Activated CD8-positive, alpha-beta memory T cell treated with anti-CD3 and anti-CD28 coated beads, Interleukin-2, amount 50 U/mL, for 4 hours (primary cell): ENCODE results near the gene TBL1XR1.

Source experiments
- DNase-seq: peaks from one replicate; pipeline ENCODE4 v3.0.0-alpha.2; 2020

The TBL1XR1 gene

DNA sequence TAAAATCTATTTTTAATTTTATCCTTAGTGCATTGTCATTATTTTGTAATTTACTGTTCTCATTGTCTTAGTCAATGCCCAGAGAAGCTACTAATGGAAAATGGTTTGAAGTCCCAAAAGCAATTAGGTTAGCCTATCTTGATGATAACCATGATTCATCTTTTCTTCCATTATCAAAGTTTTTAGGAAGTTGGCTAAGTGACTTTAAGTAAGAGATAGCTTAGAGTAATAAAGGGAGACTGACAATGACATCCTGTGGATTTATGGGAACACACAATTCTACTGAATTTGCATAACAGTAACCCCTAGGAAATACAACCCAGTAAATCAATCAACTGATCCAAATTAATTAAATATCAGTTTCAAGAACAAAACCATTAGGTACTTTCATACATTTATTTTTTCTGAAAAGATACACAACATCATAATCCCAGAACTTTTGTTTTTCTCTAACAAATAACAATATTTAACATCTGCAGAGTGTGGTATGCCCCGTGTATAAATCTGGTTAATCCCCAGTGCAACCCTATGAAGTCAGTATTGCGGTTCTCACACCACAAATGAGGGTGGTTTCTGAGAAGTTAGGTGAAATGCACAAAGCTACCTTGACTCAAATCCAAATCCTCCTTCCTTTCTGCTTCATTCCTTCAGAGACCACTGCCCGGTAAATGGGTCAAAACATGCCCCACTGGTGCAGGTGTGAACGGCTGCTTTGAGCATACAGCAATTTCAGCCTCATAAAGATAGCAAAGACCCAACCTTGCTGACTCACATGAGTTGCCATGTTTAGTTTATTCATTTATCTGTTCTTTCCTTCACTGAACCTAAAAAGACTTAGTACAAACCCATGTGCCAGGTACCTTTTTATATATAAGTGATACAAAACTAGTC, 202.1 kb downstream of the TBL1XR1 start:
- no peak for DNase-seq

- no peak for DNase-seq
These were observed 202.9 kb downstream of the TBL1XR1 start for GRCh38 chr3:176994393-176994792.

DNA sequence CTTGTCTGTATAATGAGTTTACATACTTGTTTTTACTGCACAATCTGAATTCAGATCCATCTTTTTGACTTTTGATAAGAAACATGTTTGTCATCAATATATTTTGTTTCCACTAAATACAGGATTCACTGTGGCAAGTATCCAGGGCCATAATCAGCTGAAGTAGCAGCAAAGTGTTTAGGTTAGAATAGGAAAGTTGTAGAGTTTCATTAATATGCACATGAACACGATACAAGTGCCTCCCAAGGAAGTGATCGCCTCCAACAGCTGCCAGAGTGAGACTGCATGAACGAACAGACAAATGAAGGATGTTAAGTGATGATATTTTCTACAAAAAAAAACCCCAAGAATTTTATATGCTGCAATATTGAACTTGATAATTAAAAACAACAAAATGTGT, 204.3 kb downstream of the TBL1XR1 start:
- no peak for DNase-seq

DNA sequence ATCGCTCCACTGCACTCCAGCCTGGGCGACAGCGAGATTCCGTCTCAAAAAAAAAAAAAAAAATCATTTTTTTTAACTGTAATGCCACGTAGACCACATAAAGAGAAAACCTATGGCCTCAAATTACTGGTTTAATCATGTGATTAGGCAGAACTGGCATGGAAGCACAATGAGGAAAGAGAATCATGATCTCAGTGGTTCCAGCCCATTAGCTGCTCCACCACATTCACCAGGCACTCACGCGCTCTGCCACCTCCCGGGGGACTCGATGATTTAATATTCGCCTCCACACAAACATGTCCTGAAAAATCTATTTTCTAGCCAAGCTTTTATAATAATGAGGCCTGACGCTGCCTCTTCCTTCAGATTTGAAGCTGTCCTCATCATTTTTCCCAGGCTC, 204.7 kb downstream of the TBL1XR1 start:
- no peak for DNase-seq

- no peak for DNase-seq
These were observed 208.5 kb downstream of the TBL1XR1 start for GRCh38 chr3:176988795-176989194.

GRCh38 chr3:176987901-176988650, 209.2 kb downstream of the TBL1XR1 start:
- no peak for DNase-seq

DNA sequence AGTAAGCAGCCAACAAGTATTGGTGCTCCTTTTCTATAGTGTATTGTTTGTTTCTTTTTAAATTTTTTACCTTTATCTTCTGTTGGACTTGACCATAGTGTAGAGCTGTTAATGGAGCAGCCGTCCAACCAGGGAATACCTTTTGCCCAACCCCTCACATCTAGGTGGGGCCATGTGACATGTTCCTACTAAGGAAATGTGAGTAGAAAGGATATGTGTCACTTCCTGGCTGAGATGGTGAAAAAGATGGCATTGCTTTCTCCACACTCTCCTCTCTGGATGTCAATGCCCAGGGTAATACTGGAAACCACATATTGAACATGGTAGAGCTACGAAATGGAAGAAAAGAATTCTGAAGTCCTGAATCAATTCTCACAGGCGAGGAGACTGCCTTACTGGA, 218.8 kb downstream of the TBL1XR1 start:
- no peak for DNase-seq

DNA sequence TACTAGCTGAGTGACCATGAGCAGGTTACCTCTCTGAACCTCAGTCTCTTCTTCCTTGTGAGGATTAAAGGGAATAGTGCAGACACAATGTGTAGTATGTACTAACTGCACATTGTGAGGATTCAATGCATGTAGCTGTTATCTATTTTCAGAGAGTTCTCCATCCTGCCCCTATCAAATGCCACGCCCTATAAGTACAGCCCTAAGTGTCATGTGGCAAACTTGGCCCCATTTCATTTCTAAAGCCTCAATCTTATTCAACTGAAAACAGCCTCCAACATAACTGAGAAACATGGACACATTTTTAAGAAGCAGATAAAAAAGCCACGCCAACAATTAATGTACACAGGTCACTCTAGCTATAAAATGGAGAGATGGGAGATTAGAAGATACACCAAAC, 220.0 kb downstream of the TBL1XR1 start:
- DNase-seq = no peak

GRCh38 chr3:176976586-176976985, 220.7 kb downstream of the TBL1XR1 start:
- no peak for DNase-seq

- no peak for DNase-seq
These were observed 223.0 kb downstream of the TBL1XR1 start for GRCh38 chr3:176974279-176974678.

GRCh38 chr3:176971613-176972174, 225.6 kb downstream of the TBL1XR1 start:
- DNase-seq = no peak

- DNase-seq = no peak
These were observed 226.5 kb downstream of the TBL1XR1 start for GRCh38 chr3:176970770-176971169.

DNA sequence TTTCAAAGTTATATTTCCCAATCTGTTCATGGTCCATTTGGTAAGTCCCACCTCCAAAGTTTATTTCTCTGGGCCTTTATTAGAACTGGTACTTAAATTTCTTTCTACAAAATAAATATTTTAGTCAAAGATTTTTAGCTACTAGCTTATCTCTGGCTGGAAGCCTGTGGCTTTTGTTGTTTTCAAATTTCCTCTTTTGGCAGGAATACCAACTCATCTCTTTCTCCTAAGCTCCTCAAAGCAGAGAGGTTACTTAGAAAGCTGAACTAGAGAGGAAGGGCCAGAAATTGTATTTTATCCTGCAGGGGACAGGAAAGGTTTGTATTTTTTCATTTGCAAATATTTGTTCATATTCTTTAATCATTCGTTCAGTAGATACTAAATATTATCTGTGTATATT, 227.8 kb downstream of the TBL1XR1 start:
- DNase-seq = no peak
